ENCODE data around the gene KRTAP5-6.

DNA sequence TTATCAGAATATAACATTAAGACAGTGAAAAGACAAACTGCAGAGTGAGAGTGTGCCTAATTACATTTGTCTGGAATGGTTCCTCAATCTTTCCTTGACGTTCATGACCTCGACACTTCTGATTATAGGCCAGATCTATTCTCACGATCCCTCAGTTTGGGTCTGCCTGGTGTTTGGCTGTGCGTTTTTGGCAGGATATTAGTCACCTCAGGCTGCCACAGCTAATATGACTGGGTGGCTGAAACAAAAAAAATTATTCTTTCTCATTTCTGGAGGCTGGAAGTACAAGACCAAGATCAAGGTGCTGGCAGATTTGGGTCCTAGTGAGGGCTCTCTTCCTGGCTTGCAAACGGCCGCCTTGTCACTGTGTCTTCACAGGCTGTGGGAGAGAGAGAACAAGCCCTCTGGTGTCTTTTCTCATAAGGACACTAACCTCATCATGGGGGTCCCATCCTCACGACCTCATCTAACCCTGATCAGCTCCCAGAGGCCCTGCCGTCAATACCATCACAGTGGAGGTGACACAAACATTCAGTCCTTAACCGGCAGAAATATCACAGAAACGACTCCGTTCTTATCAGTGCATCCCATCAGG, 30.2 kb downstream of the KRTAP5-6 start:
- TF ChIP-seq POLR2A (IDR thresholded peaks at IDR 0.05) (no peak), EP300 (IDR thresholded peaks at IDR 0.05) (no peak), POLR2AphosphoS5 (IDR thresholded peaks at IDR 0.05) (no peak)
- TF ChIP-seq, protein P1, sequence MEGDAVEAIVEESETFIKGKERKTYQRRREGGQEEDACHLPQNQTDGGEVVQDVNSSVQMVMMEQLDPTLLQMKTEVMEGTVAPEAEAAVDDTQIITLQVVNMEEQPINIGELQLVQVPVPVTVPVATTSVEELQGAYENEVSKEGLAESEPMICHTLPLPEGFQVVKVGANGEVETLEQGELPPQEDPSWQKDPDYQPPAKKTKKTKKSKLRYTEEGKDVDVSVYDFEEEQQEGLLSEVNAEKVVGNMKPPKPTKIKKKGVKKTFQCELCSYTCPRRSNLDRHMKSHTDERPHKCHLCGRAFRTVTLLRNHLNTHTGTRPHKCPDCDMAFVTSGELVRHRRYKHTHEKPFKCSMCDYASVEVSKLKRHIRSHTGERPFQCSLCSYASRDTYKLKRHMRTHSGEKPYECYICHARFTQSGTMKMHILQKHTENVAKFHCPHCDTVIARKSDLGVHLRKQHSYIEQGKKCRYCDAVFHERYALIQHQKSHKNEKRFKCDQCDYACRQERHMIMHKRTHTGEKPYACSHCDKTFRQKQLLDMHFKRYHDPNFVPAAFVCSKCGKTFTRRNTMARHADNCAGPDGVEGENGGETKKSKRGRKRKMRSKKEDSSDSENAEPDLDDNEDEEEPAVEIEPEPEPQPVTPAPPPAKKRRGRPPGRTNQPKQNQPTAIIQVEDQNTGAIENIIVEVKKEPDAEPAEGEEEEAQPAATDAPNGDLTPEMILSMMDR (IDR thresholded peaks at IDR 0.05): no peak

Measured in suprapubic skin (tissue), 4 donors.